Right cardiac atrium (tissue), 5 donors: ENCODE measurements around the gene GP1BA. TPM values are rescaled to one million over a fixed set of nuclear protein-coding genes. Genes with fewer than 3 reads are reported as not detected.

Source experiments
- ATAC-seq, 2 donors: fragments of 200-7000 bp; cut with Tn5 transposase; one replicate each; pipeline versions ENCODE4 v1.8.0 to v1.9.1; 2020; ENCODE audit warnings: moderate library complexity in 2 of 2, mild to moderate bottlenecking in 1 of 2
- DNase-seq, 3 donors: peaks; one replicate each; pipeline ENCODE4 v3.0.0-alpha.2; 2020
- H3K27ac ChIP-seq: one replicate; pipeline ENCODE4 v1.5.1; 2013; ENCODE audit warnings: mild to moderate bottlenecking, low read length, control low read depth, moderate library complexity
- H3K27me3 ChIP-seq: one replicate; pipeline ENCODE4 v1.6.1; 2013; ENCODE audit not compliant: control insufficient read depth, insufficient read depth
- H3K4me1 ChIP-seq: one replicate; pipeline ENCODE4 v1.6.1; 2013; ENCODE audit warnings: low read length; ENCODE audit not compliant: control insufficient read depth, insufficient read depth
- H3K4me3 ChIP-seq: one replicate; pipeline ENCODE4 v1.5.1; 2013; ENCODE audit warnings: low read length, control low read depth
- H3K9me3 ChIP-seq: one replicate; pipeline ENCODE4 v1.6.1; 2013; ENCODE audit warnings: low read length; ENCODE audit not compliant: control insufficient read depth
- WGBS: extraction: QIAGEN DNeasy Blood & Tissue Kit; methylation state at CpG from one replicate; pipeline ENCODE4 v1.1.7; 2013; 5-methylcytosine and 5-hydroxymethylcytosine counted together
- intact Hi-C, 4 donors: fragments of 100-400 bp; cut with DNase I; formaldehyde crosslinking; loops; one replicate each; pipeline versions ENCODE4 v1.11.0 to v1.14.0; 2022 to 2023
- polyA plus RNA-seq: library from polyadenylated mRNA; stranded (reverse); fragments of 200-250 nt; gene quantifications from one replicate; pipeline ENCODE4 v1.2.3, GENCODE V29; 2013
- total RNA-seq, 4 donors: library from RNA; stranded (reverse); fragmentation: NEBNext Ultra II Directional; extraction: Animal tissue kit (Norgen Biotek cat#: 25700); gene quantifications; one replicate each; pipeline ENCODE4 v1.2.1, GENCODE V29; 2021
- donor health status: healthy with polysubstance abuse.
- donor health status: DM: no; HTN: yes; CAD: no.
- donor health status: DM: no; HTN: no; CAD: no.
- donor health status: DM: no; HTN: yes; CAD: no; lungs with severe emphysema.
- donor health status: DM: yes; HTN: yes; CAD: no.

GP1BA gene
- total and polyA plus RNA-seq, 5 donors, result 0.16 to 0.23 TPM; not detected in 3

GRCh38 chr17:4945944-4946280 lies 13.8 kb downstream of the GP1BA start:
- intact Hi-C loops, result no loop called here
- peaks cover 7% of the 10 kb centered on the region for H3K4me1 ChIP-seq
- 43% methylated on average over 4 of the region's 4 CpGs for WGBS
- no peaks in the 10 kb centered on the region for H3K9me3 ChIP-seq
- no peaks in the 10 kb centered on the region for H3K27me3 ChIP-seq
- no peak overlapping the region for H3K4me3 ChIP-seq
- ATAC-seq (no peak), DNase-seq (peak in 1 of 3 donors; percentile 5)
- H3K27ac ChIP-seq, result peak overlapping the region; percentile 34

- Histone ChIP-seq H3K4me1 (peaks cover 5% of the 10 kb centered on the region), H3K9me3 (no peaks in the 10 kb centered on the region), H3K27me3 (no peaks in the 10 kb centered on the region), H3K27ac (no peak overlapping the region), H3K4me3 (peak overlapping the region; percentile 87)
- WGBS, result 32% methylated on average over 16 of the region's 16 CpGs
- DNase-seq (peak in 1 of 3 donors; percentile 39), ATAC-seq (no peak)
- intact Hi-C loops, result no loop called here
These were observed 14.4 kb downstream of the GP1BA start for GRCh38 chr17:4946312-4946976.

- ATAC-seq (no peak), DNase-seq (peak in 2 of 3 donors; percentile 57 to 67)
- H3K4me1 ChIP-seq, result peaks cover 5% of the 10 kb centered on the region
- H3K9me3 ChIP-seq, result no peaks in the 10 kb centered on the region
- H3K27ac ChIP-seq, result peak overlapping the region; percentile 42
- 2% methylated on average over 7 of the region's 7 CpGs for WGBS
- no peaks in the 10 kb centered on the region for H3K27me3 ChIP-seq
- peak overlapping the region; percentile 87 for H3K4me3 ChIP-seq
- intact Hi-C loops, result no loop called here
These were observed 14.9 kb downstream of the GP1BA start for GRCh38 chr17:4947010-4947410.

GRCh38 chr17:4947411-4948165 lies 15.5 kb downstream of the GP1BA start:
- Histone ChIP-seq H3K4me1 (peaks cover 5% of the 10 kb centered on the region), H3K9me3 (no peaks in the 10 kb centered on the region), H3K4me3 (peak overlapping the region; percentile 87), H3K27ac (peak overlapping the region; percentile 96), H3K27me3 (no peaks in the 10 kb centered on the region)
- ATAC-seq, result peak; percentile 49 to 50
- intact Hi-C loops, result no loop called here
- WGBS, result under 1% methylated on average over 56 of the region's 56 CpGs
- DNase-seq, result peak; percentile 72 to 87 (median 85)

- Histone ChIP-seq H3K4me3 (peak within 1 kb of the TSS; percentile 87), H3K27me3 (no peaks in the 10 kb centered on the region), H3K4me1 (peaks cover 5% of the 10 kb centered on the region), H3K9me3 (no peaks in the 10 kb centered on the region), H3K27ac (peak within 1 kb of the TSS; percentile 96)
- intact Hi-C loops, result no loop called here
- WGBS, result 1% methylated on average over 59 of the region's 59 CpGs
- ATAC-seq (peak; percentile 75 to 82), DNase-seq (peak; percentile 92 to 97 (median 96))
These were observed 16.3 kb downstream of the GP1BA start, which contains the start of gene PFN1 for GRCh38 chr17:4948166-4948930. Gene PFN1, minus strand, starts transcription at chr17:4948530. Its CDS starts 136 bp downstream, at chr17:4948394.

GRCh38 chr17:4948931-4949320 lies 16.8 kb downstream of the GP1BA start:
- under 1% methylated on average over 40 of the region's 40 CpGs for WGBS
- Histone ChIP-seq H3K27ac (peak overlapping the region; percentile 87), H3K27me3 (no peaks in the 10 kb centered on the region), H3K9me3 (no peaks in the 10 kb centered on the region), H3K4me3 (peak overlapping the region; percentile 87), H3K4me1 (peaks cover 5% of the 10 kb centered on the region)
- ATAC-seq (peak; percentile 79 to 88), DNase-seq (peak; percentile 87 to 95 (median 94))
- intact Hi-C loops, result no loop called here

- intact Hi-C loops, result no loop called here
- under 1% methylated on average over 75 of the region's 75 CpGs for WGBS
- peaks cover 5% of the 10 kb centered on the region for H3K4me1 ChIP-seq
- peak overlapping the region; percentile 87 for H3K4me3 ChIP-seq
- no peaks in the 10 kb centered on the region for H3K9me3 ChIP-seq
- DNase-seq (peak; percentile 83 to 89 (median 88)), ATAC-seq (peak; percentile 22 to 52)
- no peaks in the 10 kb centered on the region for H3K27me3 ChIP-seq
- H3K27ac ChIP-seq, result peak overlapping the region; percentile 82
These were observed 17.4 kb downstream of the GP1BA start for GRCh38 chr17:4949321-4950074.

- intact Hi-C loops, result no loop called here
- DNase-seq, result peak; percentile 83 to 92 (median 91)
These were observed 18.1 kb downstream of the GP1BA start for GRCh38 chr17:4950075-4950745.

GRCh38 chr17:4950746-4951204 lies 18.7 kb downstream of the GP1BA start, which contains the start of gene ENO3:
Gene ENO3, plus strand, starts transcription at chr17:4951119. Its CDS starts 711 bp downstream, at chr17:4951830.
- intact Hi-C loops, result no loop called here
- H3K27me3 ChIP-seq, result no peaks in the 10 kb centered on the region
- peak within 1 kb of the TSS; percentile 87 for H3K4me3 ChIP-seq
- H3K9me3 ChIP-seq, result no peaks in the 10 kb centered on the region
- ATAC-seq (no peak), DNase-seq (peak in 2 of 3 donors; percentile 72 to 84)
- 31% methylated on average over 7 of the region's 7 CpGs for WGBS
- peaks cover under 1% of the 10 kb centered on the region for H3K4me1 ChIP-seq
- peak within 1 kb of the TSS; percentile 94 for H3K27ac ChIP-seq

More at GRCh38 chr17:4950075-4950745, 18.1 kb downstream of the GP1BA start:
- WGBS, result 4% methylated on average over 52 of the region's 52 CpGs
- H3K4me3 ChIP-seq, result peak overlapping the region; percentile 87
- peak overlapping the region; percentile 94 for H3K27ac ChIP-seq
- peak in 1 of 2 donors; percentile 60 for ATAC-seq
- no peaks in the 10 kb centered on the region for H3K27me3 ChIP-seq
- H3K4me1 ChIP-seq, result peaks cover 4% of the 10 kb centered on the region
- no peaks in the 10 kb centered on the region for H3K9me3 ChIP-seq

- peak overlapping the region; percentile 27 for H3K4me3 ChIP-seq
- no peak for DNase-seq
These were observed 19.4 kb downstream of the GP1BA start for GRCh38 chr17:4951486-4951885.

More at GRCh38 chr17:4951486-4951885, 19.4 kb downstream of the GP1BA start:
- 58% methylated on average over 3 of the region's 3 CpGs for WGBS
- Histone ChIP-seq H3K4me1 (no peaks in the 10 kb centered on the region), H3K27me3 (no peaks in the 10 kb centered on the region), H3K27ac (peak overlapping the region; percentile 94), H3K9me3 (no peaks in the 10 kb centered on the region)
- intact Hi-C loops, result no loop called here
- no peak for ATAC-seq
